Cerebellar cortex (tissue), 1 donor: ENCODE measurements around the gene PRR15L.
A peak's percentile ranks its signal among the peaks of the same experiment; 100 is the strongest.
"Not testable (repeated sequence)": the region's sequence is repeated elsewhere in the genome, so short reads cannot be mapped to it uniquely, and the experiment has no call there.

Source experiments
- DNase-seq: peaks from one replicate; pipeline ENCODE4 v3.0.0-alpha.2; 2015; ENCODE audit warnings: low spot score

Gene PRR15L

GRCh38 chr17:47957591-47958490, at the start of gene PRR15L:
TSS of gene PRR15L (minus strand) at chr17:47957883. CDS start at chr17:47953234, 4,649 bp downstream.
- no peak for DNase-seq

GRCh38 chr17:48006936-48007709, 49.4 kb upstream of the PRR15L start:
- peak; percentile 35 for DNase-seq

GRCh38 chr17:48004983-48005382, 47.3 kb upstream of the PRR15L start:
- DNase-seq: peak; percentile 50

GRCh38 chr17:48003417-48004151, 45.9 kb upstream of the PRR15L start:
- DNase-seq: peak; percentile 70

GRCh38 chr17:48002916-48003416, 45.3 kb upstream of the PRR15L start:
- no peak for DNase-seq

GRCh38 chr17:48002266-48002915, 44.7 kb upstream of the PRR15L start:
- DNase-seq: peak; percentile 80

- not testable (repeated sequence) for DNase-seq
Measured at GRCh38 chr17:48001657-48002056, 44.0 kb upstream of the PRR15L start.

- DNase-seq: no peak
Measured at GRCh38 chr17:48001197-48001596, 43.5 kb upstream of the PRR15L start.

GRCh38 chr17:47999582-47999981, 41.9 kb upstream of the PRR15L start:
- DNase-seq: peak; percentile 70

GRCh38 chr17:47998044-47998443, 40.4 kb upstream of the PRR15L start:
- no peak for DNase-seq

GRCh38 chr17:47997586-47997985, 39.9 kb upstream of the PRR15L start:
- DNase-seq: no peak

- no peak for DNase-seq
Measured at GRCh38 chr17:47996201-47996600, 38.5 kb upstream of the PRR15L start.

GRCh38 chr17:47995241-47995935, 37.7 kb upstream of the PRR15L start:
- peak; percentile 83 for DNase-seq

GRCh38 chr17:47994724-47995123, 37.0 kb upstream of the PRR15L start:
- DNase-seq: no peak

GRCh38 chr17:47993964-47994363, 36.3 kb upstream of the PRR15L start:
- no peak for DNase-seq

GRCh38 chr17:47993031-47993564, 35.4 kb upstream of the PRR15L start:
- DNase-seq: no peak

GRCh38 chr17:47992216-47992615, 34.5 kb upstream of the PRR15L start:
- DNase-seq: no peak

- DNase-seq: peak; percentile 69
Measured at GRCh38 chr17:47990962-47991731, 33.5 kb upstream of the PRR15L start.

- no peak for DNase-seq
Measured at GRCh38 chr17:47989700-47990099, 32.0 kb upstream of the PRR15L start.

- peak; percentile 38 for DNase-seq
Measured at GRCh38 chr17:47989159-47989558, 31.5 kb upstream of the PRR15L start.
